MV-4-11 (cell line): ENCODE results near the gene COX8C.

ENCODE experiments used
- DNase-seq: peaks from one replicate; lab custom pipeline; 2025; lab: John Stamatoyannopoulos, UW

The COX8C gene

GRCh38 chr14:93320489-93320888, 26.5 kb upstream of the COX8C start:
- DNase-seq: no peak

- DNase-seq: no peak
These were observed 23.9 kb upstream of the COX8C start for GRCh38 chr14:93322929-93323599.

GRCh38 chr14:93323600-93324174, 23.3 kb upstream of the COX8C start:
- DNase-seq: peak; percentile 38

GRCh38 chr14:93326196-93326595, 20.8 kb upstream of the COX8C start:
- no peak for DNase-seq

- DNase-seq: no peak
These were observed 18.4 kb upstream of the COX8C start for GRCh38 chr14:93328546-93328945.

- DNase-seq: no peak
These were observed 16.9 kb upstream of the COX8C start for GRCh38 chr14:93329965-93330608.

GRCh38 chr14:93330609-93331000, 16.4 kb upstream of the COX8C start:
- no peak for DNase-seq

- no peak for DNase-seq
These were observed 15.8 kb upstream of the COX8C start for GRCh38 chr14:93331002-93331727.

- DNase-seq: peak; percentile 10
These were observed 15.1 kb upstream of the COX8C start for GRCh38 chr14:93331728-93332396.

- DNase-seq: no peak
These were observed 14.6 kb upstream of the COX8C start for GRCh38 chr14:93332397-93332852.

GRCh38 chr14:93332853-93333630, 13.9 kb upstream of the COX8C start, which contains the start of gene BTBD7:
Gene BTBD7 (minus strand): TSS chr14:93333036. CDS start chr14:93296051, 36,985 bp downstream.
- peak; percentile 93 for DNase-seq

GRCh38 chr14:93333631-93334103, 13.3 kb upstream of the COX8C start:
- no peak for DNase-seq

GRCh38 chr14:93337143-93337753, 9.7 kb upstream of the COX8C start:
- no peak for DNase-seq

- no peak for DNase-seq
These were observed 9.1 kb upstream of the COX8C start for GRCh38 chr14:93337884-93338283.

- peak; percentile 93 for DNase-seq
These were observed 3.7 kb upstream of the COX8C start for GRCh38 chr14:93343266-93343665.

GRCh38 chr14:93343797-93344196, 3.2 kb upstream of the COX8C start:
- no peak for DNase-seq

- peak; percentile 71 for DNase-seq
These were observed 868 bp downstream of the COX8C start for GRCh38 chr14:93347850-93348249.

- DNase-seq: peak; percentile 3
These were observed 1.3 kb downstream of the COX8C start for GRCh38 chr14:93348292-93348691.

GRCh38 chr14:93354873-93355272, 7.9 kb downstream of the COX8C start:
- DNase-seq: peak; percentile 2

- DNase-seq: peak; percentile 71
These were observed 22.2 kb downstream of the COX8C start for GRCh38 chr14:93368996-93369712.
